ENCODE results near the gene CASP4. TPM values are rescaled to one million over a fixed set of nuclear protein-coding genes. Genes with fewer than 3 reads are reported as not detected.

CASP4 gene
- total RNA-seq (47.6 TPM), polyA plus RNA-seq (ENCODE audit: insufficient read depth in 1 of 8, insufficient read length in 8 of 8, low replicate concordance in 1 of 8) (10 to 100 TPM; 21.3 to 34.9 (median 25.7) TPM)
- long read RNA-seq, donor 1, transcript CASP4-203 (9 exons, 2,158 nt) = major isoform, 6 of 6 reads
- long read RNA-seq, donor 1, partial matches to known transcripts = 0 of 6 reads
- long read RNA-seq, donor 1, other reads (novel, unspliced or antisense) = 0 of 6 reads
- long read RNA-seq, donor 2, partial matches to known transcripts = 0 of 3 reads
- long read RNA-seq, donor 2, other reads (novel, unspliced or antisense) = 0 of 3 reads
- long read RNA-seq, donor 3, transcript CASP4-203 (9 exons, 2,158 nt) = major isoform, 5 of 6 reads
- long read RNA-seq, donor 3, partial matches to known transcripts = 0 of 6 reads
- long read RNA-seq, donor 3, other reads (novel, unspliced or antisense) = 0 of 6 reads
- long read RNA-seq, donor 4, partial matches to known transcripts = 0 of 3 reads
- long read RNA-seq, donor 4, other reads (novel, unspliced or antisense) = 0 of 3 reads
- long read RNA-seq, donor 5, transcript CASP4-203 (9 exons, 2,158 nt) = major isoform, 8 of 9 reads
- long read RNA-seq, donor 5, partial matches to known transcripts = 0 of 9 reads
- long read RNA-seq, donor 5, other reads (novel, unspliced or antisense) = 0 of 9 reads
- long read RNA-seq, donor 6, transcript CASP4-203 (9 exons, 2,158 nt) = major isoform, 7 of 10 reads
- long read RNA-seq, donor 6, partial matches to known transcripts = 0 of 10 reads
- long read RNA-seq, donor 6, other reads (novel, unspliced or antisense) = 0 of 10 reads
- long read RNA-seq, donor 7, transcript CASP4-203 (9 exons, 2,158 nt) = major isoform, 9 of 11 reads
- long read RNA-seq, donor 7, partial matches to known transcripts = 0 of 11 reads
- long read RNA-seq, donor 7, other reads (novel, unspliced or antisense) = 0 of 11 reads
- long read RNA-seq, donor 8, partial matches to known transcripts = 0 of 7 reads
- long read RNA-seq, donor 8, other reads (novel, unspliced or antisense) = 0 of 7 reads
- long read RNA-seq, donor 9, partial matches to known transcripts = 0 of 3 reads
- long read RNA-seq, donor 9, other reads (novel, unspliced or antisense) = 0 of 3 reads
- long read RNA-seq, donor 10, transcript CASP4-203 (9 exons, 2,158 nt) = major isoform, 5 of 13 reads
- long read RNA-seq, donor 10, partial matches to known transcripts = 5 of 13 reads
- long read RNA-seq, donor 10, other reads (novel, unspliced or antisense) = 0 of 13 reads
- long read RNA-seq, donor 11, transcript CASP4-203 (9 exons, 2,158 nt) = major isoform, 10 of 11 reads
- long read RNA-seq, donor 11, partial matches to known transcripts = 0 of 11 reads
- long read RNA-seq, donor 11, other reads (novel, unspliced or antisense) = 0 of 11 reads

- 0% methylated on average over 1 of the region's 4 CpGs for WGBS (ENCODE audit: insufficient coverage)
These were observed at the start of gene CASP4 for GRCh38 chr11:104968355-104968855. TSS of gene CASP4 (minus strand) at chr11:104968574. CDS start at chr11:104968525, 49 bp downstream.

GRCh38 chr11:105007463-105007862 is 39.1 kb upstream of the CASP4 start:
- Histone ChIP-seq H3K27me3 (ENCODE audit: control insufficient read depth, insufficient read depth, low read length) (no peaks in the 10 kb centered on the region), H3K36me3 (ENCODE audit: control insufficient read depth, insufficient read depth, low read length) (no peaks in the 10 kb centered on the region), H3K9me3 (replicated peaks; ENCODE audit: control insufficient read depth, low read depth, low read length) (no peaks in the 10 kb centered on the region), H3K4me1 (ENCODE audit: control insufficient read depth, insufficient read depth, low read length) (no peaks in the 10 kb centered on the region), H3K27ac (ENCODE audit: low read length) (no peak overlapping the region), H3K4me3 (ENCODE audit: low read length) (no peak overlapping the region)
- DNase-seq = no peak

More at GRCh38 chr11:104968355-104968855, at the start of gene CASP4:
- Histone ChIP-seq H3K36me3 (ENCODE audit: control insufficient read depth, insufficient read depth, low read length) (peaks cover 2% of the 10 kb centered on the region), H3K9me3 (replicated peaks; ENCODE audit: control insufficient read depth, low read depth, low read length) (peaks cover 4% of the 10 kb centered on the region), H3K27ac (ENCODE audit: low read length) (peak within 1 kb of the TSS; percentile 94), H3K27me3 (ENCODE audit: control insufficient read depth, insufficient read depth, low read length) (no peaks in the 10 kb centered on the region), H3K4me3 (ENCODE audit: low read length) (peak within 1 kb of the TSS; percentile 58), H3K4me1 (ENCODE audit: control insufficient read depth, insufficient read depth, low read length) (peaks cover 4% of the 10 kb centered on the region)
- DNase-seq = peak; percentile 90

GRCh38 chr11:105005451-105005845 is 37.1 kb upstream of the CASP4 start:
- no peaks in the 10 kb centered on the region for H3K4me1 ChIP-seq (ENCODE audit: control insufficient read depth, insufficient read depth, low read length)
- no peak overlapping the region for H3K4me3 ChIP-seq (ENCODE audit: low read length)
- no peaks in the 10 kb centered on the region for H3K9me3 ChIP-seq (replicated peaks; ENCODE audit: control insufficient read depth, low read depth, low read length)
- no peaks in the 10 kb centered on the region for H3K36me3 ChIP-seq (ENCODE audit: control insufficient read depth, insufficient read depth, low read length)
- no peak for DNase-seq
- no CpG with 5 or more reads among the region's 3 CpGs for WGBS (ENCODE audit: insufficient coverage)
- no peak overlapping the region for H3K27ac ChIP-seq (ENCODE audit: low read length)
- no peaks in the 10 kb centered on the region for H3K27me3 ChIP-seq (ENCODE audit: control insufficient read depth, insufficient read depth, low read length)

- no peaks in the 10 kb centered on the region for H3K4me1 ChIP-seq (ENCODE audit: control insufficient read depth, insufficient read depth, low read length)
- H3K4me3 ChIP-seq (ENCODE audit: low read length) = no peak overlapping the region
- H3K9me3 ChIP-seq (replicated peaks; ENCODE audit: control insufficient read depth, low read depth, low read length) = no peaks in the 10 kb centered on the region
- H3K27me3 ChIP-seq (ENCODE audit: control insufficient read depth, insufficient read depth, low read length) = no peaks in the 10 kb centered on the region
- no peaks in the 10 kb centered on the region for H3K36me3 ChIP-seq (ENCODE audit: control insufficient read depth, insufficient read depth, low read length)
- H3K27ac ChIP-seq (ENCODE audit: low read length) = no peak overlapping the region
- peak; percentile 76 for DNase-seq
- no CpG with 5 or more reads among the region's 3 CpGs for WGBS (ENCODE audit: insufficient coverage)
These were observed 35.6 kb upstream of the CASP4 start for GRCh38 chr11:105004021-105004420.

- H3K36me3 ChIP-seq (ENCODE audit: control insufficient read depth, insufficient read depth, low read length) = no peaks in the 10 kb centered on the region
- no peak overlapping the region for H3K27ac ChIP-seq (ENCODE audit: low read length)
- H3K27me3 ChIP-seq (ENCODE audit: control insufficient read depth, insufficient read depth, low read length) = no peaks in the 10 kb centered on the region
- H3K4me3 ChIP-seq (ENCODE audit: low read length) = no peak overlapping the region
- no peaks in the 10 kb centered on the region for H3K4me1 ChIP-seq (ENCODE audit: control insufficient read depth, insufficient read depth, low read length)
- WGBS (ENCODE audit: insufficient coverage) = no CpG with 5 or more reads among the region's 2 CpGs
- no peak for DNase-seq
- H3K9me3 ChIP-seq (replicated peaks; ENCODE audit: control insufficient read depth, low read depth, low read length) = no peaks in the 10 kb centered on the region
These were observed 34.8 kb upstream of the CASP4 start for GRCh38 chr11:105003151-105003550.

- no peak for DNase-seq
- no peak overlapping the region for H3K27ac ChIP-seq (ENCODE audit: low read length)
These were observed 32.4 kb upstream of the CASP4 start for GRCh38 chr11:105000797-105001196.

GRCh38 chr11:105000167-105000566 is 31.8 kb upstream of the CASP4 start:
- Histone ChIP-seq H3K27ac (ENCODE audit: low read length) (no peak overlapping the region), H3K27me3 (ENCODE audit: control insufficient read depth, insufficient read depth, low read length) (no peaks in the 10 kb centered on the region), H3K36me3 (ENCODE audit: control insufficient read depth, insufficient read depth, low read length) (no peaks in the 10 kb centered on the region), H3K4me1 (ENCODE audit: control insufficient read depth, insufficient read depth, low read length) (no peaks in the 10 kb centered on the region), H3K9me3 (replicated peaks; ENCODE audit: control insufficient read depth, low read depth, low read length) (no peaks in the 10 kb centered on the region), H3K4me3 (ENCODE audit: low read length) (no peak overlapping the region)
- 79% methylated on average over 4 of the region's 5 CpGs for WGBS (ENCODE audit: insufficient coverage)
- DNase-seq = no peak

More at GRCh38 chr11:105000797-105001196, 32.4 kb upstream of the CASP4 start:
- no peaks in the 10 kb centered on the region for H3K27me3 ChIP-seq (ENCODE audit: control insufficient read depth, insufficient read depth, low read length)
- H3K9me3 ChIP-seq (replicated peaks; ENCODE audit: control insufficient read depth, low read depth, low read length) = no peaks in the 10 kb centered on the region
- no peaks in the 10 kb centered on the region for H3K4me1 ChIP-seq (ENCODE audit: control insufficient read depth, insufficient read depth, low read length)
- H3K36me3 ChIP-seq (ENCODE audit: control insufficient read depth, insufficient read depth, low read length) = no peaks in the 10 kb centered on the region
- 84% methylated on average over 7 of the region's 7 CpGs for WGBS (ENCODE audit: insufficient coverage)
- H3K4me3 ChIP-seq (ENCODE audit: low read length) = no peak overlapping the region

GRCh38 chr11:104999721-105000120 is 31.3 kb upstream of the CASP4 start:
- Histone ChIP-seq H3K36me3 (ENCODE audit: control insufficient read depth, insufficient read depth, low read length) (no peaks in the 10 kb centered on the region), H3K9me3 (replicated peaks; ENCODE audit: control insufficient read depth, low read depth, low read length) (no peaks in the 10 kb centered on the region), H3K4me3 (ENCODE audit: low read length) (no peak overlapping the region), H3K27me3 (ENCODE audit: control insufficient read depth, insufficient read depth, low read length) (no peaks in the 10 kb centered on the region), H3K4me1 (ENCODE audit: control insufficient read depth, insufficient read depth, low read length) (no peaks in the 10 kb centered on the region), H3K27ac (ENCODE audit: low read length) (no peak overlapping the region)
- no peak for DNase-seq
- no CpG with 5 or more reads among the region's 1 CpG for WGBS (ENCODE audit: insufficient coverage)

- Histone ChIP-seq H3K27ac (ENCODE audit: low read length) (no peak overlapping the region), H3K4me1 (ENCODE audit: control insufficient read depth, insufficient read depth, low read length) (no peaks in the 10 kb centered on the region), H3K4me3 (ENCODE audit: low read length) (no peak overlapping the region), H3K27me3 (ENCODE audit: control insufficient read depth, insufficient read depth, low read length) (no peaks in the 10 kb centered on the region), H3K36me3 (ENCODE audit: control insufficient read depth, insufficient read depth, low read length) (no peaks in the 10 kb centered on the region), H3K9me3 (replicated peaks; ENCODE audit: control insufficient read depth, low read depth, low read length) (no peaks in the 10 kb centered on the region)
- DNase-seq = no peak
- 94% methylated on average over 2 of the region's 6 CpGs for WGBS (ENCODE audit: insufficient coverage)
These were observed 28.9 kb upstream of the CASP4 start for GRCh38 chr11:104997288-104997687.
